Panc1 (cell line): ENCODE results near the gene XPNPEP3. TPM values are rescaled to one million over a fixed set of nuclear protein-coding genes. Genes with fewer than 3 reads are reported as not detected.

ENCODE experiments used
- ATAC-seq: fragments of 200-7000 bp; cut with Tn5 transposase; 2 replicates; pipeline ENCODE4 v1.9.1; 2020; ENCODE audit warnings: mild to moderate bottlenecking, moderate library complexity
- BruUV-seq: library from RNA; stranded (reverse); fragments of 400-500 nt; replicated peaks from 2 replicates; lab custom pipeline; 2021; lab: Mats Ljungman, UMichigan
- CTCF ChIA-PET: fragments of 300-600 bp; sonication (Branson Sonifier 250); formaldehyde crosslinking; loops from one replicate; lab custom pipeline; 2022; ENCODE audit warnings: antibody characterized with exemption; lab: Charles Lee
- POLR2A ChIA-PET: fragments of 300-600 bp; sonication (Branson Sonifier 250); formaldehyde crosslinking; loops from one replicate; lab custom pipeline; 2022; ENCODE audit warnings: antibody characterized with exemption; lab: Charles Lee
- DNase-seq: peaks from one replicate; pipeline ENCODE4 v3.0.0-alpha.2; 2010; ENCODE audit warnings: low read depth, low spot score
- H3K27ac ChIP-seq: 2 replicates; pipeline ENCODE4 v1.5.1; 2011; ENCODE audit warnings: mild to moderate bottlenecking, low read length, inconsistent platforms
- H3K27me3 ChIP-seq: fragments of 200-500 bp; sonication (Bioruptor generic); 2 replicates; pipeline ENCODE4 v1.6.0; 2014; ENCODE audit warnings: low read length, inconsistent platforms; ENCODE audit not compliant: control insufficient read depth, insufficient read depth
- H3K36me3 ChIP-seq: fragments of 200-500 bp; sonication (Bioruptor generic); 2 replicates; pipeline ENCODE4 v1.5.1; 2014; ENCODE audit warnings: inconsistent platforms, mild to moderate bottlenecking, low read length, moderate library complexity; ENCODE audit not compliant: control insufficient read depth, insufficient read depth
- H3K4me1 ChIP-seq: 2 replicates; pipeline ENCODE4 v1.5.1; 2011; ENCODE audit warnings: inconsistent platforms, mild to moderate bottlenecking, low read length, moderate library complexity; ENCODE audit not compliant: control insufficient read depth, insufficient read depth
- H3K4me3 ChIP-seq, 2 experiments: 2 replicates each; pipeline ENCODE4 v1.5.1; 2011 to 2012; ENCODE audit warnings: low read depth in 2 of 2, low read length in 2 of 2, mild to moderate bottlenecking in 2 of 2, inconsistent platforms in 1 of 2, moderate library complexity in 1 of 2
- H3K9me3 ChIP-seq: fragments of 200-500 bp; sonication (Bioruptor generic); 2 replicates; pipeline ENCODE4 v1.5.1; 2014; ENCODE audit warnings: low read depth, mild to moderate bottlenecking, inconsistent platforms, low read length, moderate library complexity; ENCODE audit not compliant: control insufficient read depth, insufficient read depth
- CTCF ChIP-seq: fragments of 450-650 bp; IDR thresholded peaks from 2 replicates; pipeline ENCODE4 v1.5.1; 2017; ENCODE audit warnings: mild to moderate bottlenecking
- POLR2AphosphoS5 ChIP-seq: IDR thresholded peaks from 2 replicates; pipeline ENCODE4 v1.6.1; 2012; ENCODE audit warnings: mild to moderate bottlenecking, low read depth, low read length, moderate library complexity
- REST ChIP-seq, 2 experiments: IDR thresholded peaks; 2 replicates each; pipeline ENCODE4 v1.6.1; 2011 to 2012; ENCODE audit warnings: low read depth in 2 of 2, control low read depth in 1 of 2, low read length in 1 of 2, mild to moderate bottlenecking in 1 of 2, moderate library complexity in 1 of 2; ENCODE audit not compliant: insufficient read depth in 1 of 2
- SIN3A ChIP-seq: IDR thresholded peaks from 2 replicates; pipeline ENCODE4 v1.6.1; 2012; ENCODE audit warnings: low read depth, mild to moderate bottlenecking, low read length, moderate library complexity, borderline replicate concordance; ENCODE audit not compliant: insufficient read depth
- TCF7L2 ChIP-seq: IDR thresholded peaks from 2 replicates; pipeline ENCODE4 v1.6.1; 2011; ENCODE audit warnings: mild to moderate bottlenecking, low read depth, low read length, inconsistent platforms
- in situ Hi-C: cut with HindIII; loops from 2 replicates; pipeline ENCODE4 v1.10.0; 2016; ENCODE audit warnings: low sequenced_read_pairs, low pct_unique_long_range_greater_than_20kb
- intact Hi-C: fragments of 100-400 bp; cut with micrococcal nuclease; formaldehyde crosslinking; loops from one replicate; pipeline ENCODE4 v1.10.0; 2022; ENCODE audit not compliant: unreplicated experiment
- total RNA-seq: library from RNA; stranded (reverse); gene quantifications from one replicate; pipeline ENCODE4 v1.2.1, GENCODE V29; 2021; ENCODE audit not compliant: unreplicated experiment

The XPNPEP3 gene
- total RNA-seq, 1 experiment from 2014 or later = 21.0 TPM

- CTCF ChIA-PET = no interaction called here
- BruUV-seq = TSS peak; percentile 54
- Histone ChIP-seq H3K36me3 (no peaks in the 10 kb centered on the region), H3K4me1 (no peaks in the 10 kb centered on the region), H3K27ac (no peak overlapping the region), H3K4me3 (no peak overlapping the region), H3K27me3 (no peaks in the 10 kb centered on the region), H3K9me3 (no peaks in the 10 kb centered on the region)
- intact Hi-C loops (no loop called here), in situ Hi-C loops (no loop called here)
- POLR2A ChIA-PET = no interaction called here
- TF ChIP-seq SIN3A = no peak
- TF ChIP-seq POLR2AphosphoS5 = no peak
- no peak for TF ChIP-seq REST (IDR thresholded peaks at IDR 0.05; ENCODE audit: insufficient read depth in 1 of 2, low read depth in 2 of 2, low read length in 1 of 2)
- TF ChIP-seq CTCF = no peak
- no peak for TF ChIP-seq TCF7L2
- no peak for ATAC-seq
- no peak for DNase-seq
Observed at GRCh38 chr22:40966726-40967085, 109.8 kb downstream of the XPNPEP3 start.

DNA sequence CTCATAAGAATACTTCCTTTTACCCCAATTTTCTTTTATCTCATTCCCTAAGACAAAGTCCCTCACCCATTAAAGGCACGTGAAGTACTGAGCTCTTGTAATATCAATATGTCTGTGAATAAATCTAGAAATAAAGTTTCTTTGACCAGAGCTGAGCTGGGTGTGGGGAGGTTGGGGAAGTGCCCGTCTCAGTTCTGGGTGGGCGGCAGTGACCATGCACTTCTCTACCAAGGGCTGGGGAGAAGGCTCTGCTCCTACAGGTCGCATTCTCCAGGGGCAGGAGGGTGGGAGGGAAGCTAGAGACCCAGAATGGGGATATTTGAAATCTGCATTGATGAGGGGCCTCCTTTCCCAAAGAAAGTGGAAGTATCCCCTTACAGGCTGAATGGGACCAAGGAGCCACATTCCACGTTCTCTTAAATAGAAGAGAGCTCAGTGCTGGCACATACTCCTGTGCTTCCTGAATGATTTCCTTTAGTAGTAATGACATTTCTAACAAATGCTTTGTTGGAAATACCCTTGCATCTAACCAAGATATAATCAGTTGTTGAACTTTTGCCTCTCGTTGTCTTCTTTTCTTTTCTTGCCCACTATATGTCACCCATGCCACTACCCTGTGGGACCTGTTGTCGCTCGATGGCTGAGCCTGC, 110.3 kb downstream of the XPNPEP3 start:
- no peaks in the 10 kb centered on the region for H3K27me3 ChIP-seq
- no peak for ATAC-seq
- no peaks in the 10 kb centered on the region for H3K36me3 ChIP-seq
- CTCF ChIA-PET = no interaction called here
- H3K4me1 ChIP-seq = no peaks in the 10 kb centered on the region
- H3K9me3 ChIP-seq = no peaks in the 10 kb centered on the region
- POLR2A ChIA-PET = no interaction called here
- in situ Hi-C loops = no loop called here
- DNase-seq = no peak
- intact Hi-C loops = no loop called here
- H3K4me3 ChIP-seq = no peak overlapping the region
- no peak for TF ChIP-seq TCF7L2
- TF ChIP-seq CTCF = no peak
- no peak for TF ChIP-seq SIN3A
- TF ChIP-seq POLR2AphosphoS5 = no peak
- BruUV-seq = no TSS peak
- no peak overlapping the region for H3K27ac ChIP-seq
